Measurements from ENCODE around the gene DFFB.

The DFFB gene

GRCh38 chr1:3857791-3858129 lies 484 bp downstream of the DFFB start:
- DNase-seq (ENCODE audit: low spot score): no peak
- Histone ChIP-seq H3K4me3 (peak overlapping the region; percentile 93), H3K27ac (peak overlapping the region; percentile 78 to 79)
- no peak for TF ChIP-seq CTCF (IDR thresholded peaks at IDR 0.05)

- H3K4me3 ChIP-seq: peak overlapping the region; percentile 93
- H3K27ac ChIP-seq: peak overlapping the region in 1 of 2 donors; percentile 78
- no peak for TF ChIP-seq CTCF (IDR thresholded peaks at IDR 0.05)
- DNase-seq (ENCODE audit: low spot score): no peak
Measured at GRCh38 chr1:3858231-3858981, 1.1 kb downstream of the DFFB start.

GRCh38 chr1:3863231-3863935 lies 6.1 kb downstream of the DFFB start:
- no peak for DNase-seq (ENCODE audit: low spot score)
- no peak for TF ChIP-seq CTCF (IDR thresholded peaks at IDR 0.05)
- Histone ChIP-seq H3K27ac (no peak overlapping the region), H3K4me3 (no peak overlapping the region)

GRCh38 chr1:3864884-3865283 lies 7.6 kb downstream of the DFFB start:
- no peak for DNase-seq (ENCODE audit: low spot score)
- no peak overlapping the region for H3K4me3 ChIP-seq
- TF ChIP-seq CTCF (IDR thresholded peaks at IDR 0.05): no peak
- H3K27ac ChIP-seq: no peak overlapping the region

- TF ChIP-seq CTCF (IDR thresholded peaks at IDR 0.05): no peak
- H3K4me3 ChIP-seq: no peak overlapping the region
- DNase-seq (ENCODE audit: low spot score): no peak
- no peak overlapping the region for H3K27ac ChIP-seq
Measured at GRCh38 chr1:3865606-3866160, 8.4 kb downstream of the DFFB start.

- Histone ChIP-seq H3K4me3 (no peak overlapping the region), H3K27ac (no peak overlapping the region)
- no peak for DNase-seq (ENCODE audit: low spot score)
- TF ChIP-seq CTCF (IDR thresholded peaks at IDR 0.05): no peak
Measured at GRCh38 chr1:3868464-3869006, 11.3 kb downstream of the DFFB start.
